HTR-8/SVneo (cell line): ENCODE measurements around the gene ZBTB11.
"Not testable (repeated sequence)": the region's sequence is repeated elsewhere in the genome, so short reads cannot be mapped to it uniquely, and the experiment has no call there.

Source experiments
- DNase-seq: peaks from one replicate; pipeline ENCODE4 v3.0.0; 2011; ENCODE audit warnings: low spot score, mixed read lengths; ENCODE audit not compliant: insufficient read length
- FAIRE-seq: peaks from 2 replicates; lab custom pipeline; 2011; peaks lifted over from hg19 to GRCh38; lab: Jason Lieb, UNC

The ZBTB11 gene, protein sequence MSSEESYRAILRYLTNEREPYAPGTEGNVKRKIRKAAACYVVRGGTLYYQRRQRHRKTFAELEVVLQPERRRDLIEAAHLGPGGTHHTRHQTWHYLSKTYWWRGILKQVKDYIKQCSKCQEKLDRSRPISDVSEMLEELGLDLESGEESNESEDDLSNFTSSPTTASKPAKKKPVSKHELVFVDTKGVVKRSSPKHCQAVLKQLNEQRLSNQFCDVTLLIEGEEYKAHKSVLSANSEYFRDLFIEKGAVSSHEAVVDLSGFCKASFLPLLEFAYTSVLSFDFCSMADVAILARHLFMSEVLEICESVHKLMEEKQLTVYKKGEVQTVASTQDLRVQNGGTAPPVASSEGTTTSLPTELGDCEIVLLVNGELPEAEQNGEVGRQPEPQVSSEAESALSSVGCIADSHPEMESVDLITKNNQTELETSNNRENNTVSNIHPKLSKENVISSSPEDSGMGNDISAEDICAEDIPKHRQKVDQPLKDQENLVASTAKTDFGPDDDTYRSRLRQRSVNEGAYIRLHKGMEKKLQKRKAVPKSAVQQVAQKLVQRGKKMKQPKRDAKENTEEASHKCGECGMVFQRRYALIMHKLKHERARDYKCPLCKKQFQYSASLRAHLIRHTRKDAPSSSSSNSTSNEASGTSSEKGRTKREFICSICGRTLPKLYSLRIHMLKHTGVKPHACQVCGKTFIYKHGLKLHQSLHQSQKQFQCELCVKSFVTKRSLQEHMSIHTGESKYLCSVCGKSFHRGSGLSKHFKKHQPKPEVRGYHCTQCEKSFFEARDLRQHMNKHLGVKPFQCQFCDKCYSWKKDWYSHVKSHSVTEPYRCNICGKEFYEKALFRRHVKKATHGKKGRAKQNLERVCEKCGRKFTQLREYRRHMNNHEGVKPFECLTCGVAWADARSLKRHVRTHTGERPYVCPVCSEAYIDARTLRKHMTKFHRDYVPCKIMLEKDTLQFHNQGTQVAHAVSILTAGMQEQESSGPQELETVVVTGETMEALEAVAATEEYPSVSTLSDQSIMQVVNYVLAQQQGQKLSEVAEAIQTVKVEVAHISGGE

GRCh38 chr3:101676765-101677435, at the start of gene ZBTB11:
Gene ZBTB11 (minus strand): TSS chr3:101677132. CDS start chr3:101676914, 218 bp downstream.
- peak; percentile 91 for FAIRE-seq
- peak; percentile 95 for DNase-seq

DNA sequence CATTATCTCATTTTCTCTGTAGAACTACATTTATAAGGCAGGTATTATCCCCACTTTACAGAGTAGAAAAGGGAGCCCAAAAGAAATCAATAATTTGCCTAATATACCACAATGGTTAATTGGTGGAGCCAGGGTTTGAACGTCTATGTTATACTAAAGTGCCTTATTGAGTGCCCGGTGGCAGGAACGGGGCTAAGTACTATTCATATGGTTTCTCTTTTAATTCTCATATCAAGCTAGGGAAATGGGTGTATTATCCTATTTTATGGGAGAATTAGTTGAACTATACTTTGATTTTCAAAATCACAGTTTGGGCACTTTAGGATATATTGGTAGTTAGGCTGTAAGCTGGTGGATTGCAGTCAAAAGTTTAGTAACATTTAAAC, 49.0 kb upstream of the ZBTB11 start:
- DNase-seq (no peak), FAIRE-seq (no peak)

DNA sequence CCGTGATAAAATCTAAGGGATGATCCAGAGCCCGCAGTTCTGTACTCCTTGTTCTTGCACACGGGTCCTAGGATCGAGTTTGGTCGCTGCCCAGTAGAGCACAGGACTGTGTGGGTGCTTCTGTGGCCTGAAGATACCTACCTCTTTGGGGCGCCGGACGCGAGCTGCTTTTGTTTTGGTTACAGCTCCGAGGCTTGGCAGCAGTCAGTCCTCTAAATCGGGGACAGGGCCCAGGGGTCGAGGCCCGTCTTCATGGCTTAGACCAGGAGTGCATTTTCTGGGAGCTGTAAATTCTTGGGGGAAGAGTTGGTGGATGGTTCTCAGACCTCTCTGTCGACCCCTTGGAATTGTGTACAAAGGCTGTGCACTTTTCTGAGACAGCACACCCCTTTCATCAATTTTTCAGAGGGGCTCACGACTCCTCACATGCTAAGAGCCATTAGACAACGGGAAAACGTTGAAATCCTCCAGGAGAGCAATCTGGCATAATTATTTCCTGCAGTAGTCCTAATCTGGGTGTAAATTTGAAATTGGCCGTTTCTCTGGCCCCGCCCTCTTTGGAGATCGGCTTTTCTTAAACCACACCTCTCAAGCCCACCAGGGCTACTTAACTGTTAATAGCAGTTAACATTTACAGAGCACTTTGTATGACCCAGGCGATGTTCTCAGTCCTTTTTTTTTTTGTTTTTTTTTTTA, 48.4 kb upstream of the ZBTB11 start:
- FAIRE-seq: no peak
- DNase-seq: no peak

DNA sequence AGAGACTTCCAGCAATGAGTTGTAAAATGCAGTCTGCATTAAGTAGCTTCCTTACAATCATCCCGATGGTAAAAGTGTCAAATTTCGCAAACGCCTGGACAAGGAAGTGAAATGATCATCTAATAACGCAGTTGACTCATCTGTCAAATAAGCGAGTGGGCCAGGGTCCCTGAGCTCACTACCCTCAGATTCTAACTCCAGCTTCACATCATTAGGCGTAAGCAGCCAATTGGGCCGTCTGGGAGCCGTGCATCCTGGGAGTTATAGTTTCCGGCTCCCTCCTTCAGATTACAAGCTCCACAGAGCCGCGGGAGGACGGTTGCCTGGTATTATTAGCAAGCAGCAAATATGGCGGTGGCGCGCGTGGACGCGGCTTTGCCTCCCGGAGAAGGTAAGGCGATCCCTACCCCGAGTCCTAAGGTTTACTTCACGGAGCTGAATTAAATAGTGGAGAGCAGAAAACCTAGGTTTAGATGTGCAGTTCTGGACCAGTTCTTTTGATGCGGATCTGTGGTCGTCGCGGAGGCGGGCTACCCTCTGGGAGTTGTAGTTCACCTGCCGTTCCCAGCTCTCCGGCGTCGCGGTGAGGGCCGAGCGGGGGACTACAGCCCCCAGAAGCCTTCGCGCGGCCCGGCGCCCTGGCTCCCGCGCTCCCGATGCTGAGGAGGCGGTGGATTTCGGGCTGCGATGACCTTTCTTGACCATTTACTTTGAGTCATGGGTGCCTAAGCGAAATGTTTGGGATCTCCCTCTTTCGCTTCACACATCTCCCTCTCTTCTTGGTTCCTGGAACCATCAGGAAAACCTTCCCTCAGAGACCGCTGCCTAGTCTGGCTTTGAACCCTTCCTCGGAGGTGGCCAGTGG, 47.6 kb upstream of the ZBTB11 start, which contains the start of gene CEP97:
TSS of gene CEP97 (plus strand) at position 286 of the 865 bp plus-strand sequence. CDS start at position 349, 63 bp downstream.
- FAIRE-seq: peak; percentile 90

DNA sequence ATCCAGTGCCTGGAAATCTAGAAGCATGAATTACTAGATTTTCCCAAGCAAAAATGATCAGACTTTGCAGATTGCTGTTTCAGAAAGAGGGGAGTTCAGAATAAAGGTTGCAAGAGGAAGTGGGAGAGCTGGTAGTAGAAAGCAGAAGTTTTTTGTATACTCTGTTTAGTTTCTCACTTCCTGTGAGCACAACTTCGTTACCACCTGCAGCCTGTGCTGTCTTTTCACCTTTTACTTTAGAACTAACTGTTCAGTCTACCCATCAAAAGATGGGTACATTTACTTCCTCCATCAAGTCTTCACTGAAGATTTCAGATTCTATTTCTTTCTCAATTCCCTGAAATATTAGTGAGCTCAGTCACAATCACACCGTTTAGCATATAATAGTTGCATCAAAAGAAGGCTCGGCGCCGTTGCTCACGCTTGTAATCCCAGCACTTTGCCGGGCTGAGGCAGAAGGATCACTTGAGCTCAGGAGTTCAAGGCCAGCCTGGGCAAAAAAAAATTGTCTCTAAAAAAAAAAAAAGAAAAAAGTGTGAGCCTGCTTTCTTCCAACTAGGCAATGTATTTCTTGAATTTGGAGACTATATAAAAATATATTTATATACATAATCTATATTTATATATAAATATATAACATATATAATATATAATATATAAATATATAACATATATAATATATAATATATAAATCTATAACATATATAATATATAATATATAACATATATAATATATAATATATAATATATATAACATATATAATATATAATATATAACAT, 45.7 kb upstream of the ZBTB11 start:
- DNase-seq: no peak
- FAIRE-seq: no peak

More for the DNA sequence above, 47.6 kb upstream of the ZBTB11 start, which contains the start of gene CEP97:
- DNase-seq: peak; percentile 87

- FAIRE-seq: no peak
- no peak for DNase-seq
These were observed 44.2 kb upstream of the ZBTB11 start for GRCh38 chr3:101720851-101721840.

GRCh38 chr3:101719604-101720185, 42.8 kb upstream of the ZBTB11 start:
- no peak for FAIRE-seq
- no peak for DNase-seq

DNA sequence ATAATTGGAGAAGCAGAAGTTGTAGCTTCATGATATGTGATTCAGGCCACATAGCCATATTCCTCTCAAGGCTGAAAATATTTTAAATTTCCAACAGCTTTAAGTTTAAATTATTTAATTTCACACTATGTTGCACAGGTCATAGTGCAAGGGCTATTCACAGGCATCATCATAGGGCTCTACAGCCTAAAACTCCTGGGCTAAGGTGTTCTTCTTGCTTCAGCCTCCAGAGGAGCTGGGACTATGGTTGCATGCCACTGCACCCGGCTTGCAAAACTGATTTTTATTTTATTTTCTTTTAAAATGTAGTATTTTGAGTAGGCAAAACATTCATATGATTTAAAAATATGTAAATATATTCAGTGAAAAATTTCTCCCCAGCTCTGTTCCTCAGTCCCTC, 41.5 kb upstream of the ZBTB11 start:
- FAIRE-seq (no peak), DNase-seq (no peak)

DNA sequence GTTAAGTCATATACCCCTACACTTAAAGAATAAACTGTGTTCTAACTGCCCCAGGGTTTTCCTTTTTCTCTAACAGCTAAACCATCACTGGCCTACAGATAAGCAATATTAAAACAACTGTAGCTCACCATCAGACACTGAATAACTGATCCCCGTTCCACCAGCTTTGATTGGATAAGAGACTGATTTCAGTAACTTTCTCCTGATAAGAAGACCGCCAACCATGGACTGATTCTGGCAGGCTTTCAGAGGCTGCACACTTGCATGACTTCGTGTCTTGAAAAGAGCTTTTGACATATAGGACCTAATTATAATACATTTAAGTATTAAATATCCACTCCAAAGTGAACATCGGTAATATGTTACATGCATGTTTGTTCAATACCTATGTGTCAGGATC, 32.2 kb upstream of the ZBTB11 start:
- DNase-seq: no peak
- no peak for FAIRE-seq

- FAIRE-seq, DNase-seq: not testable (repeated sequence)
These were observed 27.7 kb upstream of the ZBTB11 start for GRCh38 chr3:101704639-101705038.

- FAIRE-seq: no peak
- no peak for DNase-seq
These were observed 26.2 kb upstream of the ZBTB11 start for GRCh38 chr3:101703169-101703568.

GRCh38 chr3:101702726-101703125, 25.8 kb upstream of the ZBTB11 start:
- DNase-seq (no peak), FAIRE-seq (no peak)

DNA sequence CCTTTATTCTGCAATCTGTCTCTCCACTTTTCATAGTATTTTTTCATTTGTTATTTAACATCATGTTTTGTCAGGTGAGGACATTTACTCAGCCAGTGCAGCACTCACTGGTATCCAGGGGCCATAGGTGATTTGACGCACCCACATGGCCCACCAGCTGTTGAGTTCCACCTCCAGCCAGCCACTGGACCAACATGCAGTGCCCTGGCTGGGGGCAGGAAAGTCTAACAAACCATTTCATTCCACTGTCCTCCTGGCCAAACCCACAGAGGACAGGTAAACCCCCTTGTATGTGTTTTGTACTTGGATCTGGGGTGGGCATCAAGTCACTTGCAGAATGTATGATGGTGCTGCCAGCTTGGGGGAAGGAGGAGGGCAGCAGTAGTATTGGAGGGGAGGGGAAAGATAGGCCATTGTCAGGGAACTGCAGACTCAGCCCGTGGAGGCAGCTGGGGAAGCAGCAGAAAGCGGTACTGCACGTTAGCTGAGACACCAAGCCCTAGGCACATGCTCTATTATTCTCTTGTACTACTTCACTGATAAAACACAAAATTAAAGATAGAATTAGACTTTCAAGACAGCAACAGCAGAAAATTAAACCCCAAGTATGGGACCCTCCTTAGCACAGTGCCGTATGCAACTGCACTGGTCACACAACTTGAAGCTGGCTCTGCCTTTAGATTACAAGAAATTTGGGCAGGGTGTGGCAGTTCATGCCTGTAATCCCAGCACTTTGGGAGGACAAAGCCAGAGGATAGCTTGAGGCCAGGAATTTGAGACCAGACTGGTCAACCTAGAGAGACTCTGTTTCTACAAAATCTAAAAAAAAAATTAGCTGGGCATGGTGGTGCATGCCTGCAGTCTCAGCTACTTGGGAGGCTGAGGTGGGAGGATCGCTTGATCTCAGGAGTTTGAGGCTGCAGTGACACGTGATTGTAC, 25.0 kb upstream of the ZBTB11 start:
- FAIRE-seq (no peak), DNase-seq (no peak)

- FAIRE-seq: no peak
- no peak for DNase-seq
These were observed 18.9 kb upstream of the ZBTB11 start for GRCh38 chr3:101695779-101696372.

DNA sequence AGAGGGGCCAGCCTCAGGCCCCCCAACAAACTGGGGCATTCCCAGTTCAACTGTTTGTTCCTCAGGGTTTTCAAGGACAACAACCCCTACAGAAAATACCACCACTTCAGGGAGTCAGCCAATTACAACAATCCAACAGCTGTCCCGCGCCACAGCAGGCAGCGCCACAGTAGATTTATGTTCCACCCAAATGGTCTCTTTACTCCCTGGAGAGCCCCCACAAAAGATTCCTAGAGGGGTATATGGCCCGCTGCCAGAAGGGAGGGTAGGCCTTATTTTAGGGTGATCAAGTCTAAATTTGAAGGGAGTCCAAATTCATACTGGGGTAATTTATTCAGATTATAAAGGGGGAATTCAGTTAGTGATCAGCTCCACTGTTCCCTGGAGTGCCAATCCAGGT, 17.9 kb upstream of the ZBTB11 start:
- FAIRE-seq, DNase-seq: not testable (repeated sequence)
